D721Med (cell line): ENCODE results near the gene CFL1.

ENCODE experiments used
- DNase-seq: peaks from one replicate; pipeline ENCODE4 v3.0.0; 2011; ENCODE audit warnings: low spot score; ENCODE audit not compliant: insufficient read length
- FAIRE-seq: peaks from 2 replicates; lab custom pipeline; 2011; peaks lifted over from hg19 to GRCh38; lab: Jason Lieb, UNC
- CTCF ChIP-seq: IDR thresholded peaks from 2 replicates; pipeline ENCODE4 v1.5.1; 2012; ENCODE audit warnings: mild to moderate bottlenecking, control low read depth; ENCODE audit not compliant: insufficient read depth; ENCODE audit errors: missing control alignments

The CFL1 gene

GRCh38 chr11:65886826-65887722, 29.1 kb upstream of the CFL1 start:
- DNase-seq (no peak), FAIRE-seq (no peak)
- no peak for TF ChIP-seq CTCF

- TF ChIP-seq CTCF: no peak
- DNase-seq (no peak), FAIRE-seq (no peak)
Observed at GRCh38 chr11:65885808-65886536, 28.0 kb upstream of the CFL1 start.

- TF ChIP-seq CTCF: no peak
- FAIRE-seq: no peak
- DNase-seq: no peak
Observed at GRCh38 chr11:65885231-65885630, 27.3 kb upstream of the CFL1 start.

GRCh38 chr11:65884716-65885092, 26.7 kb upstream of the CFL1 start:
- peak; percentile 93 for DNase-seq
- FAIRE-seq: no peak
- TF ChIP-seq CTCF: peak; percentile 99

GRCh38 chr11:65883786-65884715, 26.1 kb upstream of the CFL1 start:
- TF ChIP-seq CTCF: no peak
- DNase-seq (no peak), FAIRE-seq (no peak)

- TF ChIP-seq CTCF: no peak
- no peak for FAIRE-seq
Observed at GRCh38 chr11:65883058-65883761, 25.2 kb upstream of the CFL1 start.

More at GRCh38 chr11:65883058-65883761, 25.2 kb upstream of the CFL1 start:
- DNase-seq: no peak
